22Rv1 (cell line): ENCODE results near the gene ARHGAP10.

ENCODE experiments used
- CTCF ChIP-seq: fragments of 450-650 bp; IDR thresholded peaks from 2 replicates; pipeline ENCODE4 v1.5.1; 2017; ENCODE audit warnings: mild to moderate bottlenecking
- ZFX ChIP-seq: fragments of 450-650 bp; IDR thresholded peaks from 2 replicates; pipeline ENCODE4 v1.6.1; 2017; ENCODE audit warnings: antibody characterized with exemption, borderline replicate concordance

- TF ChIP-seq CTCF, result no peak
- TF ChIP-seq ZFX, result no peak
Measured at GRCh38 chr4:148076964-148077363, 345.1 kb downstream of the ARHGAP10 start.
